GM19238 (cell line): Measurements from ENCODE around the gene COL23A1.

Experiments used
- DNase-seq: peaks from one replicate; pipeline ENCODE4 v3.0.0; 2011; ENCODE audit warnings: low spot score; ENCODE audit not compliant: insufficient read length

The COL23A1 gene

DNA sequence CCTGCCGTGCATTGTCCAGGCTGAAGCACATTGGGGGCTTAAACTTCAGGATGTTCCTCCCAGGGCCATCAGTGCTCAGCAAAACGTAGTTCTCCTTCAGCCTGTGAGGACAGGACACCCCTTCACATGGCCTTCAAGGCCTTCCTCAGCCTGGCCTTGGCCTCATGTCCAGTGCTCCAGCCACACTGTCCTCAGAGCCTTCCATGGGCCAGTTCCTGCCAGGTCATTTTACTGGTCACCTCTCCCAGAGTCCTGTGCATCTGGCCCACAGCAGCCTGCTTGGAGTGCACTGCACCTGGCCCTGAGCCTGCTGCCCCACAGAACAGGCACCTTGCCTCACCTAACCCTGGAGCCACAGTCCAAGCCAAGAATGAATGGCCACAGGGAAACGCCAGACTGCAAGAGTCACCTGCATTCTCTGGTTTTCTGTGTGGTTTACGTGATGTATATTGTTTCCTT is 377.2 kb downstream of the COL23A1 start:
- no peak for DNase-seq

DNA sequence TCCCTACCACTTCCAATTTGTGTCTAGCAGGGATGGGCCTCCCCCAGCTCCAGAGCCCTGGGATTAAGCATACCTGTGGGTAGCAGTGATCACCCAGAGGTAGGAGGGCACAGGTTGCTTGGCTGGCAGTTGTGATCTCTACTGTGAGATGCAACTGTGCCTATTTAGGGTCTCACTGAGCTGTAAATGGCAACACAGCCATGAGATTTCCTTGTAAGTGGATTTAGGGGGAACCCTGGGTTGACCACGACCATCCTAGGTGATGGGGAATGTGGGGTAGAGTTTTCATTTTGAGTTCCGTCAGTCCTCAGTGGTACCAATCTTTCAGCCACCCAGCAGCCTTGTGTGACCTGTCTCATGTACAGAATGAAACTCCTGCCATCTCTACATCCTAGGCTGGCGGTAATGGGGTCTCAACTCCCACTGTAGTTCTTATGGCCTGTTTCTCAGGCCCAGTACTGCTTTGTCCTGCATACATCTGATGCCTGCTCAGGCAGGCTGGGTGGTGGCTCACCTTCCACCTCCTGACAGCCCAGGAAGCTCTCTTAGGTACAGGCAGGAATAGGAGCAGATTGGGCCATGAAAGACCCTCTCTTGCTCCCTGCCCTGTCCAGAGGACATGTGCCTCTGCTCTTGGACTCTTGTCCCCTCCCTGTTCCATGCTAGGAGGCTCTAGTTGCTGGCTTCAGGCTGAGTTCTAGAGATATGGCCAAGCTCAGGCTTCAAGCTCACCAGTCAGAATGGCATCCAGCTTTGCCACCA is 377.8 kb downstream of the COL23A1 start:
- DNase-seq = no peak

- DNase-seq = no peak
These were observed 378.8 kb downstream of the COL23A1 start for GRCh38 chr5:178211095-178212048.

GRCh38 chr5:178210686-178211085 is 379.5 kb downstream of the COL23A1 start:
- no peak for DNase-seq

DNA sequence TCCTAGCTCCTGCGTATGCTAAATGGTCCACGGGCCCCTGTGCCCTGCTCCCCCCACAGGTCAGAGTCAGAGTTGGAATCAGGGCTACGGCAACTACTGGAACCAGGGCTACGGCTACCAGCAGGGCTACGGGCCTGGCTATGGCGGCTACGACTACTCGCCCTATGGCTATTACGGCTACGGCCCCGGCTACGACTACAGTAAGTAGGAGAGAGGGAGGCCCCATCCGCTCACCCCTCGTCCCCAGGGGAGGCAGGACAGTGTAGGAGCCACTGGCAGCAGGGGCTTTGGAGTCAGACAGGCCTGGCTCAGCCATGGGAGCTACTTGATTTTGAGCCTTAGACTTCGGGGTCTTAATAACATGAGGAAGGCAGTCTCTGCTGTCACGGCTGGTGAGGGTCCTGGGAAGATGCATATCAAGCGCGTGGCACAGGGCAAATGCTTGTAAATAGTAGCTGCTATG is 380.1 kb downstream of the COL23A1 start:
- DNase-seq = no peak

DNA sequence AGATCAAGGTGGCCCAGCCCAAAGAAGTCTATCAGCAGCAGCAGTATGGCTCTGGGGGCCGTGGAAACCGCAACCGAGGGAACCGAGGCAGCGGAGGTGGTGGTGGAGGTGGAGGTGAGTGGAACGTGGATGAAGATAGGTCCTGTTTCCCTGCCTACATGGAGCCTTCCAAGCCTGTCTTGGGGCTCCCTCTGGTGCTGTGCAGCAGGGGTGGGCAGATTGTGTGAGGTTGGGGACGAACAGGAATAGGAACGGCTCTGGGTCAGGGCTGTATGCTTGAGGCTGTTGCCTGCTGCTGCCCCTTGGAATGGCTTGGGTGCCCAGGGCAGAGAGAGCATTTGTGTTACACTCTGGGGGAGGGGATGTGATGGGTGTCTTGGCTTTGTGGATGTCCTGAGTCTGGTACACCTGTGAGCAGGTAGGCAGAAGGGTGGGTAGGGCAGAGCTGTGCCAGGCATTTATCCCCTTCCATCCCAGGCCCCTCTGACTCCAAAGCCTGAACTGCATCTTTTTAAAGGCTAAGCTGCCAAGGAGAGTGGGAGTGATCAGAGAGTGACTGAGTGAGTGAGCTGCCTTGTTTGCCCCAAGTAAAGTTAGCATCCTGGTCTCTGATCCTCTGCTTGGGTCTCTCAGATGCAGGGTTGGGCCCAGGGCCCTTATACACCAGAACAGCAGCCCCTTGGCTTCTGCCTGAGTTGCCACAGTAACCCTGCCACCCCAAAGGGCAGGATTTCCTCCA is 380.7 kb downstream of the COL23A1 start:
- DNase-seq = no peak

- no peak for DNase-seq
These were observed 381.5 kb downstream of the COL23A1 start for GRCh38 chr5:178208540-178209227.

DNA sequence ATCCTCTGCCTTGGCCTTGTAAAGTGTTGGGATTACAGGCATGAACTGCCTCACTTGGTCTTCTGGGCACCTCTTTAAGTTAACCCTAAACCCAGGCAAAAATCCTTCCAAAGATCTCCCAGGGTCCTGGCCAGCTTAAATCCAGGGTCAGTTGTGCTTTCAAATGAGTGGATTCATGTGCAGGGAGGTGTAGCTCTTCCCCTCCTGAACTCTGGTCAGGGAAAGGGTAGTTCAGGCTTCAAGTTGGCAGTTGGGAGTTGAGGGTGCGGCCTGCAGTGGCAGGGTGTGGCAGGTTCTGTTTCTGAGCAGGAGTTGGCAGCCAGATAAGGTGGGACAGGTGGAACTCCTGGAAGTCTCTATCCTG is 382.3 kb downstream of the COL23A1 start:
- no peak for DNase-seq

DNA sequence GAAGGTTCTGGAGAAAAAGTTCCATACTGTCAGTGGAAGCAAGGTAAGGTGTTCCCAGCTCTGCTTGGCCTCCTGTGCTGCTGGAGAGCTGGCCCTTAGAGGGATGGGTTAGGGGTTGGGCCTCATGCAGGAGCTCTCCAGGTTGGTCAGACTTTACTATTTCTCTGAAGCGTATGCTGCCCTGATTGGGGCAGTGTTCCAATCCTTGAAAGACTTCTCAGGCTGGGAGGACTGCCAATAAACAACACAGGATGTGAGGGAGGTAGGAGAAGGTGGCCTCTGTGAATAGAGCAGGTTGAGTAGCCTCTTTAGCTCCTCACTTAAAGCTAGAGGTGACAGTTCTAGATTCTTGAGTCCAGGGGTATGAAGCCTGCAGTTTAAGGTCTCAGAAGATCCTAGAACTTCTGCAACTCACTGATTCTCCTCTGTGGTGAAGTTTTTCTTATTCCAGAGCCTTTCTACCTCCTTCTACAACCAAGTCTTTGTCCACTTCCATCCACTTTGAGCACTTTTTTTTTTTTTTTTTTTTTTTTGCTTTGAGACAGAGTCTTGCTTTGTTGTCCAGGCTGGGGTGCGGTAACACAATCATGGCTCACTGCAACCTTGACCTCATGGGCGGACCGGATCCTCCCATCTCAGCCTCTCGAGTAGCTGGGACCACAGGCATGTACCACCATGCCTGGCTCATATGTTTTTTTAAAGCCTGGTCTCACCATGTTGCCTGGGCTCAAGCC is 382.8 kb downstream of the COL23A1 start:
- no peak for DNase-seq

GRCh38 chr5:178206166-178207101 is 383.8 kb downstream of the COL23A1 start:
- DNase-seq = no peak

GRCh38 chr5:178205749-178206047 is 384.5 kb downstream of the COL23A1 start:
- no peak for DNase-seq

DNA sequence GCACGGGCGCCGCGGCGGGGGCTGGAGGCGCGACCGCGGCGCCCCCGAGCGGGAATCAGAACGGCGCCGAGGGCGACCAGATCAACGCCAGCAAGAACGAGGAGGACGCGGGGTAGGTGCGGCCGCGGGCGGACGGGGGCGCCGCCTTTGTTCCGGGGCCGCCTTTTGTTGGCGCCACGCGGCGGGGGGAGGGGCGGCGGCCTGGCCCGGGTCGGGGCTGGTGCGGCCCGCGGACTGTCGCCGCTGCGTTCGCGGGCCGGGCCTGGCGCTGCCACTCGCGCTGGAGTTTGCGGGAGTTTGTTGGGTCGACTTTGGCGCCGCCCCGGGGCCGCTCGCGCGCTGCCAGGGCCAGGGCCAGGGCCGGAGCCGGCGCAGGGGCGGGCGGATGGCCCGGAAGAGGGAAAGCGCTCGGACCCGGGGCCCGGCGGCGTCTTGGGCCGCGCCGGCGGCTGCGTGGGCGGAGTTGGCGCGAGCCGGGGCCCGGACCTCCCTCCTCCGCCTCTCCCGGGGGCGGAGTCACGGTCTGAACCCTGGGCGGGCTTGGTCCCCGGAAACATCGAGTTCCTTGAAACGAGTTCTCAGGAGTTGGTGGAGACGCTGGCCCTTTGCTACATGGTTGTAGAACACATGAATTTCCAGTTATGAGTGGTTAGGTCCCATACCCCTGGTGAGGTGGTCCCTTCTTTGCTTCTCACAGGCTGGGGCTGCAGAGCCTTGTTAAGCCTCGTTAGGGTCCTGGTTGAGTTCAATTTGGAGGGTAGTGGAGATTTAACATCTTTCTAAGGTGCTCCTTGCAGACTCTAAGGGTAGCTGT is 385.1 kb downstream of the COL23A1 start:
- DNase-seq = peak; percentile 95

GRCh38 chr5:178204182-178204934 is 385.8 kb downstream of the COL23A1 start, which contains the start of gene HNRNPAB:
Gene HNRNPAB, plus strand, starts transcription at chr5:178204533. Its CDS starts 305 bp downstream, at chr5:178204838.
- peak; percentile 96 for DNase-seq

DNA sequence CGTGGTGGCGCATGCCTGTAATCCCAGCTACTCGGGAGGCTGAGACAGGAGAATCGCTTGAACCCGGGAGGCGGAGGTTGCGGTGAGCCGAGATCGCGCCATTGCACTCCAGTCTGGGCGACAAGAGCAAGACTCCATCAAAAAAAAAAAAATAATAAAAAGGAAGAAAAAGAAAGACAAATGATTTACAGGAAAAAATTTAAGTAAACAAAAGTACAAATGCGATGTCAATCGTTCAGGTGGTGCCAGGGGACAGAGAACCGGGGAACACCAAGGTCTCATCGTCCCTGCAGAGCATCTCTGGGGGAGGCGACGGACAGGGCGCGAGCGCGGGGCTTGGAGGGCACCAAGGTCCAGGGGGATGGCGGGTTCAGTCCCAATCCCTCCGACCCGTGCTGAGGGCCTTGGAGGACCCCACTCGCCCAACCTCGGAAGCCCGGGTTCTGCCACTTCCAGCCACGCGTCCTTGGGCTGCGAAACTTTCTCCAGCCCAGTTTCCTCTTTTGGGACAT is 386.5 kb downstream of the COL23A1 start:
- DNase-seq = peak; percentile 56

GRCh38 chr5:178202541-178202940 is 387.7 kb downstream of the COL23A1 start:
- no peak for DNase-seq

- DNase-seq = no peak
These were observed 388.3 kb downstream of the COL23A1 start for GRCh38 chr5:178201927-178202235.

DNA sequence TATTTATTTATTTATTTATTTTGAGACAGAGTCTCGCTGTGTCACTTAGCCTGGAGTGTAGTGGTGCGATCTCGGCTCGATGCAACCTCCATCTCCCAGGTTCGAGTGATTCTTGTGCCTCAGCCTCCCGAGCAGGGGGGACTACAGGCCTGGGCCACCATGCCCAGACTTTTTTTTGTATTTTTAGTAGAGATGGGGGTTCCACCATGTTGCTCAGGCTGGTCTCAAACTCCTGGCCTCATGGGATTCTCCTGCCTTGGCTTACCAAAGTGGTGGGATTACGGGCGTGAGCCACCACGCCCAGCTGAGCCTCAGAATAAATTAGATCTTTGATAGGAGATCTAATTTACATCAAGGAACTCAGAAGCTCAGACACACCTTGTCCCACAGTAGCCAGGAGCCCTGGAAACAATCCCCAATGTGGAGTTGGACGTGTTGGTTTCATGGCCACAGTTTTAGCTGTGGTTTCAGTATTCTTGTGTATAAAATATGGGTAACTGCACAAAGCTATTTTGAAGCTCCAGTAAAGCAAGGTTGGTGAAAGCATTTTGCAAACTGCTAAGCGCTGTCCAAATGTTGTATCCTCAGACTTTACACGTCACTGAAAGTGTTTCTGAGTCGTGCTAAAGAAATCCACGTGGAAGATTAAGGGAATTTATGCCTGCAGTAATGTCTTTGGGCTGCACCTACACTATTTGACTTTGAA is 388.8 kb downstream of the COL23A1 start:
- no peak for DNase-seq
